ENCODE measurements around the gene APBB2.
"Not testable (repeated sequence)": the region's sequence is repeated elsewhere in the genome, so short reads cannot be mapped to it uniquely, and the experiment has no call there.

The APBB2 gene

DNA sequence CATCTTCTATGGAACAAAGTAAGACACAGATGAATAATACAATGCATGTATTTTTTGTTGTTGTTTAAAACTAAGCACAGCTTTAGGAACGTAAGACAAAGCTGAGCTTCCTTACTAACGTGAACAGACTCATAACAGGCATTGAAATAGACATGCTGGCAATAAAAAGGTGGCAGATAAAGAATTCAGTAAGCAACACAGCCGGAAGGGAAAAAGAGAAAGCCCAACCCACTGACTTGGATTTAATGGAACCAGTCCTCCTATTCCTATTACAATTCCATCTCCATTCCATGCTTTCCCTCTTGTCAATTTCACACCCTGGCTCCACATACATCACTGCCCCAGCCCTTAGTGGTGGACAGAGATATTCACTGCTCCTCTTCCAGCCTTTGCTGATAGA is 282.5 kb downstream of the APBB2 start:
- intact Hi-C loops (cut with DNase I): loop anchor here (2.0 kb wide), 1 partner anchor 55 kb away; no protein-coding TSS in a partner anchor
- no peak for DNase-seq

DNA sequence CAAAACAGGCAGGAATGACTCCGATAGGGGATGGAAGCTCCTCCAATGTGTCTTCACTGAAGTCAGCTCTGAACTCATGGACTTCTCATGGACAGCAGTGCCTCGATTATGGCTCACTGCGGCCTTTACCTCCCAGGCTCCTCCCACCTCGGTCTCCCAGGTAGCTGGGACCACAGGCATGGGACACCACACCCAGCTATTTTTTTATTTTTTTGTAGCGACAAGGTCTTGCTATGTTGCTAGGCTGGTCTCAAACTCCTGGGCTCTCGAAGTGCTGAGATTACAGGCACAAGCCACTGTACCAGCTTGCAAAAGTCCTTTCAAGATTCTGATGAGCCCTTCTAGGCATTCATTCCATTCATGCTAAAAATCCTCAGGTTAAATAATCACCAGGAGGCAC is 283.1 kb downstream of the APBB2 start:
- intact Hi-C loops (cut with DNase I): no loop called here
- DNase-seq: no peak

- intact Hi-C loops (cut with DNase I): loop anchor here (1.0 to 5.0 kb wide), 3 partner anchors 50 to 287 kb away; partner anchors contain the start of gene APBB2
Observed at GRCh38 chr4:40927074-40927473, 287.3 kb downstream of the APBB2 start.

DNA sequence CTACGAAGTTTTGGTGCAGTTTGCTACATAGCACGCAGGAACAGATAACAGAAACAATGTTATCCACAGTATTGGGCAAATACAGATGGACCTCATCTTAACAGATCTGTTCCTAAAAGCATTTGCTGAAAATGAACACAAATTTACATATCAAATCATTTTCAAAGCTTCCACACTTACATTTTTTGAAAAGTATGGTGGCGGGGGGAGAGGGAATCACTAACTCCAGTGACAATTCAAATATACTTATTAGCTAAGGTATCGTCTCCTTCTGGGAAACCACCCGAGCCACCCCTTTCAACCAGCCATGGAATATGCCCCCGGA is 289.6 kb downstream of the APBB2 start:
- no peak for DNase-seq
- intact Hi-C loops (cut with DNase I): loop anchor here (2.0 to 5.0 kb wide), 3 partner anchors 53 to 188 kb away; no protein-coding TSS in a partner anchor

More at GRCh38 chr4:40927074-40927473, 287.3 kb downstream of the APBB2 start:
- no peak for DNase-seq

DNA sequence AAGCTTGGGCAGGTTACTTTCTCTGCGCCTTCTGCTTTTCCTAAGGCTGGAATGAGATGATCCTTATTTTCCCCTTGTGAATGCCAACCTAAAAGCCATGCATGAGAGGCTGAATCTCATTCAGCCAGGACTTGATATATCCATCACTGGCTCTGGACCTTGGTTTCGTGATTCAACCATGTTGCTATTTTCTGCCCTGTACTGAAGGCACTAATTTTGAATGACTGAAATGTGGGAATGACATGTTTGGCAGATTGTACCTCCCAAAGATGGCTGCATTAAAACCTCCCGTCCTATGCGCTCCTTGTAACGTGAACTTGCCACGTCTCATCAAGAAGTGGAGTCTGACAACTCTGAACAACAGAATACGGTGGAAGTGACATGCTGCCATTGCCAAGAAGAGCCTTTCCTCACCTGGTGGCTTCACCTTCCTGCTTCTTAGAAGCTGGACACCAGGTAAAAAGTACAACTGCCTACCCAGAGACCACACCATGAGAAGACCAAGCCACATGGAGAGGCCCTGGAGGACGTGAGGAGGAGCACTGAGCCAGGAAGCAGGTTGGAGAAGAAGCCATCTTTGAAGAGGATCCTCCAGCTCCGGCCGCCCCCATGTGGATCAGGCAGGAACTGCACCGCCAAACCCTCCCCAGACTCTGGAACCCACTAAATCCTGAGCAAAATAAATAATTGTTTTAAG is 290.1 kb downstream of the APBB2 start:
- peak in 9 of 10 donors; percentile 58 to 95 (median 73) for DNase-seq
- intact Hi-C loops (cut with DNase I): loop anchor here (2.0 kb wide), 1 partner anchor 187 kb away; no protein-coding TSS in a partner anchor

- peak; percentile 51 to 93 (median 66) for DNase-seq
- intact Hi-C loops (cut with DNase I): loop anchor here (2.0 kb wide), 1 partner anchor 187 kb away; no protein-coding TSS in a partner anchor
Observed at GRCh38 chr4:40923316-40924095, 290.8 kb downstream of the APBB2 start.

DNA sequence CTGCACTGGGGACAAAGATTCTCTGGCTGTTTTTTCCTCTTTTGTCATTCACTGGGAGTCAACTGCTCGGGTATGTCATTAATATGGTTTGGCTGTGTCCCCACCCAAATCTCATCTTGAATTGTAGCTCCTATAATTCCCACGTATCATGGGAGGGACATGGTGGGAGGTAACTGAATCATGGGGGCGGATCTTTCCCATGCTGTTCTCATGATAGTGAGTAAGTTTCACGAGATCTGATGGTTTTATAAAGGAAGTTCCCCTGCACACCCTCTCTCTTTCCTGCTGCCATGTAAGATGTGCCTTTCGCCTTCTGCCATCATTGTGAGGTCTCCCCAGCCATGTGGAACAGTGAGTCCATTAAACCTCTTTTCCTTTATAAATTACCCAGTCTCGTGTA is 294.4 kb downstream of the APBB2 start:
- DNase-seq; intact Hi-C loops (cut with DNase I): not testable (repeated sequence)

DNA sequence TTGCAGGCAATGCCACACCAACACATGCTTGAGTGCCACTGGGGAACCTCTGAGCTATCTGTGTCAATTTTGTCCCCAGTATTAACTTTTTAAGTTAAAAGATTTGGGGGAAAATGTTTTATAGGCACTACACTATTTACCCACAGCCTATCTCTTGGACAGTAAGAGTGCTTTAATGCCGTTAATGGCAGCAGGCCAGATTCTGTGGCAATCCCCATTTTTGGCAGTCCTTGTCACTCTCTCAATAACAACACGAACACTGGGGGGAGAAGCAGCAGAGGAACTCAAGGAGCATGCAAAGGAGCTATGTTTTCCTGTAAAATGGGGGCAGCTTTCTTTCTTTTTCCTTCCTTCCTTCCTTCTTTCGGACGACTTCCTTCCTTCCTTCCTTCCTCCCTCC is 296.0 kb downstream of the APBB2 start:
- intact Hi-C loops (cut with DNase I): no loop called here
- DNase-seq: peak in 3 of 10 donors; percentile 30 to 50 (median 37)

DNA sequence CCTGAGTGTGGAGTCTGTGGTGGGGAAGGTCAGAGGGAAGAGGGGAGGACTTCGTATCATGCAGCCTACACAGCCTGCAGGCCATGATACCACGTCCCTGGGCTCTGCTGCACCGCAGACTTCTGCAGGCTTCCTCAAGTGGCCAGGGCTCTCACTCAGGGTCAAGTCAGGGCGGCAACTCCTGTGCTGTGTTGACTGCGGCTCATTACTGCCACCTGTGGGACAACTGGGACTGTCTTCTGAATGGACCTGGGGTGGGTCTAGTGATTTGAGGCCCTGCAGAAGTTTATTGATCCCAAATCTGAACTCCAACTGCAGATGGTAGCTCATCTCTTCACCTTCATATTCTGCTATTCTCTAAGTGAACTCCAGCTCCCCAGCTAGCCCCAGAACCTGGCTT is 297.5 kb downstream of the APBB2 start:
- peak in 3 of 10 donors; percentile 32 to 87 (median 47) for DNase-seq
- intact Hi-C loops (cut with DNase I): no loop called here

DNA sequence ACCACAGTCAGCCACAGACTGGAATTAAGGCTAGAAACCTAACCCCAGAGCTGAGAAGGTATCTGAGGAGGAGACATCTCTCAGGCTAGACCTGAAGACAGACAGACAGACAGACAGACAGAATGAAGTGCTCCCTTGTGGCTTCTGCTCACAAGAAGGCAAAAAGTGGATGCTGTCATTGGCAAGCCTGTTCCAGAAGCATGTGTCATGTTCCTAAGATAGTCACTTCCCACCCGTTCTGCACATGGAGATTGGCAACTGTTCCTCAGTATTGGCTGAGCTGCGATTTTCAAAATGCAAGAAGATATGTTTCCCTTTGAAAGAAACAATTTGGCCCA is 298.2 kb downstream of the APBB2 start:
- DNase-seq: no peak
- intact Hi-C loops (cut with DNase I): no loop called here

DNA sequence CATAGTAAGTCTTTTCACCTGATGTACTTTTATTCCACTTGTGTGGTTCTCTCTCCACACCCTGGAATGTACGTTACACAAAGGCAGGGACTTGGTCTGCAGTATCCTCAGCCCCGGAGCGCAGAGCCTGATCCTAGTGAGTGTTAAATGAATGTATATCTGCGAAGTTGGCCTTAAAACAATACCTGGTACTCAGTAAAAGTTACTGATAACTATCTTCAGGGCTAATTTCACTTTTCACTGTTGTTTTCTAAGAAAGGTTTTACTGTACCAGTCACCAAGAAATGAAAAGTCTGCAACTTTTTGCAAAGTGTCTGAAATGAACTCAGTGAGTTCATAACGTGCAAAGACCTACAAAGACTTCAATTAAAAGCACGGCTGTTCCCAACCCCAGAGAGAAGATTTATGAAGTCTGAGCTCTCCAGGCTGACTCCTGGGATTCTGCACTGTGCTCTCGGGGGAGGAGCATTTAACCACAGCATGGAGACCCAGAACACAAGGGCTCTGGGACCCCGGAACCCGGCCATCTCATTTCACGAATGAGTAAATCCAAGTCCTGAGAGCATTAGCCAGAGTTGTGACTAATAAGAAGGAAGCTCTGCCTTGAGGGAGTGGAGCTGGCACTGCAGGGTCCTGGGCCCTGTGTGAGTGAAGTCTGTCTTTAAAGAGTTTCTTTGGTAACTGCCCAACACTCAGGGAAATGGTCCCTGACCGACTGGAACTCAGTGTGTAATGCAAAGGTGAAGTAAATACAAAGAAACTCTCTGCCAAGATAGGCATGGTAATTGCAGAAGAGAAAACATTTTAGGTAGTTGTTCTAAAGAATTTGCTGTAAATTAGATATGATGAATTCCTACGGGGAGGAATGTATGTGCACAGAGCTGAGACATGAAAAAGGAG is 298.8 kb downstream of the APBB2 start:
- intact Hi-C loops (cut with DNase I): no loop called here
- DNase-seq: no peak

DNA sequence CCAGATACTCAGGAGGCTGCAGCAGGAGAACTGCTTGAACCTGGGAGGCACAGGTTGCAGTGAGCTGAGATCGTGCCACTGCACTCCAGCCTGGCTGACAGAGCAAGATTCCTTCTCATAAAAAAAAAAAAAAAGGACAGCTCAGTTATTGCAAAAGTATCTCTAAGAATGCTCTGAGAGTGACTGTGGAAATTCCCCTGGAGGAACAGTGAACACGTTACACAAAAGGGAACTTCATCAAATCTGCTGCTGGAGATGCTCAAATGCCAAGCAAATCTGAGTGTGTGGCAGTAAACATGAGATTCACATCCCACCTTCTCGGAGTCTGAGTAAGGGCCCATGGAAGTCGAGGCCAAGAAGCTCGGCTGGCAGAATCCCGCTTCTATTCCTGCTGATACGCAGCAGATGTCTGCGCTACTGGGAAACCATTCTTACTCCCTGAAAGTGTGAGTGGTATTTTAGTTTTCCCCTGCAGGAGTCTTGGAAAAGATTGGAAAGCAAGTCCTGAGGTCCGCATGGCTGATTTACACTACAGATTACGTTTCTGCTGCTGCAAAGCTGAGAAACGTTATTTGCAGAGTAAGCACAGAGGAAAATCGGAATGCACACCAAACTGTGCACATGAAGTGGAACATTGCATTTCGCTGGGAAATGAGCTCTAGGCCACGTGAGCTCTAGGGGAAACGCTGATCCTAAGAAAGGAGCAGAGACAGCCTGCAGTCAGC is 301.7 kb downstream of the APBB2 start:
- DNase-seq: peak in 7 of 10 donors; percentile 31 to 89 (median 52)

GRCh38 chr4:40910706-40911105 is 303.6 kb downstream of the APBB2 start:
- no peak for DNase-seq

More for the DNA sequence above, 301.7 kb downstream of the APBB2 start:
- intact Hi-C loops (cut with DNase I): no loop called here

GRCh38 chr4:40909363-40909876 is 304.9 kb downstream of the APBB2 start:
- intact Hi-C loops (cut with DNase I): no loop called here

More at GRCh38 chr4:40910706-40911105, 303.6 kb downstream of the APBB2 start:
- intact Hi-C loops (cut with DNase I): no loop called here

GRCh38 chr4:40908702-40909362 is 305.5 kb downstream of the APBB2 start:
- peak in 9 of 10 donors; percentile 39 to 95 (median 64) for DNase-seq
- intact Hi-C loops (cut with DNase I): no loop called here

More at GRCh38 chr4:40909363-40909876, 304.9 kb downstream of the APBB2 start:
- no peak for DNase-seq

GRCh38 chr4:40908297-40908696 is 306.0 kb downstream of the APBB2 start:
- DNase-seq: no peak
- intact Hi-C loops (cut with DNase I): no loop called here

GRCh38 chr4:40905414-40905813 is 308.9 kb downstream of the APBB2 start:
- no peak for DNase-seq
- intact Hi-C loops (cut with DNase I): no loop called here

DNA sequence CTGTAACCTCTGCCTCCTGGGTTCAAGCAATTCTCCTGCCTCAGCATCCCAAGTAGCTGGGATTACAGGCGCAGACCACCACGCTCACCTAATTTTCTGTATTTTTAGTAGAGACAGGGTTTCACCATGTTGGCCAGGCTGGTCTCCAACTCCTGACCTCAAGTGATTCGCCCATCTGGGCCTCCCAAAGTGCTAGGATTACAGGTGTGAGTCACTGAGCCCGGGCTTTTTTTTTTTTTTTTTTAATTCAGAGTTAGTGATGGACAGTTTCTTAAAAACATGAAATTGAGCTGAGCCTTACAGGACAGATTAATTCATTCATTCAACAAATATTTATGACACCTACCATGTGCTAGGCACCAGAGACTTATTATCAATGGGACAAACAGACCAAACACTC is 313.8 kb downstream of the APBB2 start:
- intact Hi-C loops (cut with DNase I); DNase-seq: not testable (repeated sequence)
